A549 (cell line): ENCODE data around the gene MICU2. TPM values are rescaled to one million over a fixed set of nuclear protein-coding genes. Genes with fewer than 3 reads are reported as not detected.

Experiments
- ATAC-seq, 2 experiments: fragments of 200-7000 bp in 1 of 2; fragments of >200 bp in 1 of 2; cut with Nextera tagmentation in 1 of 2; cut with Tn5 transposase in 1 of 2; 3 replicates each; pipeline versions ENCODE4 v1.8.0 to v1.9.1; 2018 to 2020; ENCODE audit warnings: mild to moderate bottlenecking in 1 of 2, moderate library complexity in 1 of 2
- CTCF ChIA-PET: fragments of 300-600 bp; sonication (Branson Sonifier 250); formaldehyde crosslinking; extraction: SDS; loops from one replicate; lab custom pipeline; 2021; ENCODE audit warnings: antibody characterized with exemption, inconsistent platforms; lab: Yijun Ruan, JAX
- POLR2A ChIA-PET: fragments of 350-600 bp; formaldehyde crosslinking; extraction: SDS; loops from one replicate; lab custom pipeline; 2021; ENCODE audit warnings: antibody characterized with exemption, inconsistent platforms; lab: Yijun Ruan, JAX
- DNase-seq, 2 experiments: peaks; one replicate each; pipeline versions ENCODE4 v3.0.0 to v3.0.0-alpha.2; 2011 to 2016; ENCODE audit warnings: low read depth in 1 of 2, low spot score in 1 of 2
- FAIRE-seq: peaks from 2 replicates; lab custom pipeline; 2011; peaks lifted over from hg19 to GRCh38; lab: Jason Lieb, UNC
- H3K27ac ChIP-seq, 2 experiments: fragments of >200 bp; sonication (Bioruptor Twin); formaldehyde crosslinking; 3 replicates each; pipeline ENCODE4 v1.5.1; 2016 to 2017
- H3K4me1 ChIP-seq: fragments of >200 bp; sonication (Bioruptor Twin); formaldehyde crosslinking; 3 replicates; pipeline ENCODE4 v1.6.1; 2016
- H3K4me2 ChIP-seq: fragments of >200 bp; sonication (Bioruptor Twin); formaldehyde crosslinking; 3 replicates; pipeline ENCODE4 v1.6.1; 2016
- H3K4me3 ChIP-seq: fragments of >200 bp; sonication (Bioruptor Twin); formaldehyde crosslinking; 3 replicates; pipeline ENCODE4 v1.5.1; 2016
- H3K9me3 ChIP-seq: fragments of >200 bp; sonication (Bioruptor Twin); formaldehyde crosslinking; 3 replicates; pipeline ENCODE4 v1.6.1; 2016
- CEBPB ChIP-seq, 2 experiments: fragments of >200 bp in 1 of 2; sonication (Bioruptor Twin) in 1 of 2; formaldehyde crosslinking in 1 of 2; IDR thresholded peaks; 2 replicates each; pipeline ENCODE4 v1.6.1; 2012 to 2016
- CHD2 ChIP-seq: fragments of 150-350 bp; IDR thresholded peaks from 2 replicates; pipeline ENCODE4 v1.6.1; 2014; ENCODE audit warnings: low read length; ENCODE audit not compliant: partially characterized antibody
- CHD4 ChIP-seq: fragments of 200-600 bp; sonication (generic); IDR thresholded peaks from 2 replicates; pipeline ENCODE4 v1.6.1; 2016; ENCODE audit warnings: antibody characterized with exemption, mild to moderate bottlenecking, borderline replicate concordance
- CTCF ChIP-seq: fragments of >200 bp; sonication (Bioruptor Twin); formaldehyde crosslinking; IDR thresholded peaks from 3 replicates; pipeline ENCODE4 v1.5.1; 2016
- ELK1 ChIP-seq: fragments of 150-350 bp; IDR thresholded peaks from 2 replicates; pipeline ENCODE4 v1.6.1; 2014; ENCODE audit warnings: low read depth, mild to moderate bottlenecking, low read length
- EP300 ChIP-seq, 2 experiments: fragments of >200 bp; sonication (Bioruptor Twin); formaldehyde crosslinking; IDR thresholded peaks; 2 replicates in 1 of 2; 3 replicates in 1 of 2; pipeline ENCODE4 v1.6.1; 2016 to 2017
- HMGXB4 ChIP-seq: fragments of 250-450 bp; sonication (Bioruptor Pico); IDR thresholded peaks from 2 replicates; pipeline ENCODE4 v1.5.0; 2021; ENCODE audit warnings: mild to moderate bottlenecking, moderate library complexity, borderline replicate concordance
- KDM5A ChIP-seq: fragments of 200-600 bp; sonication (generic); IDR thresholded peaks from 2 replicates; pipeline ENCODE4 v1.6.1; 2016; ENCODE audit warnings: antibody characterized with exemption, mild to moderate bottlenecking
- MYC ChIP-seq: IDR thresholded peaks from 2 replicates; pipeline ENCODE4 v1.6.1; 2012; ENCODE audit warnings: mild to moderate bottlenecking, inconsistent platforms, low read length, improper control_type of control experiment, borderline replicate concordance
- NFE2L2 ChIP-seq: fragments of 150-350 bp; conservative IDR thresholded peaks from 2 replicates; pipeline ENCODE4 v1.6.1; 2014; ENCODE audit warnings: low read length
- POLR2A ChIP-seq: IDR thresholded peaks from 2 replicates; pipeline ENCODE4 v1.6.1; 2012; ENCODE audit warnings: mild to moderate bottlenecking, low read length
- RAD21 ChIP-seq, 2 experiments: fragments of >200 bp in 1 of 2; sonication (Bioruptor Twin) in 1 of 2; formaldehyde crosslinking in 1 of 2; IDR thresholded peaks in 1 of 2; conservative IDR thresholded peaks in 1 of 2; 2 replicates in 1 of 2; 3 replicates in 1 of 2; pipeline ENCODE4 v1.6.1; 2012 to 2018; ENCODE audit warnings: inconsistent platforms in 1 of 2
- RARB ChIP-seq: fragments of 250-450 bp; sonication (Bioruptor Pico); IDR thresholded peaks from 2 replicates; pipeline ENCODE4 v1.8.0; 2021; ENCODE audit warnings: mild to moderate bottlenecking, moderate library complexity
- REST ChIP-seq: fragments of 200-600 bp; sonication (generic); IDR thresholded peaks from 2 replicates; pipeline ENCODE4 v1.6.1; 2016; ENCODE audit warnings: antibody characterized with exemption, mild to moderate bottlenecking, moderate library complexity
- RNF2 ChIP-seq: fragments of 200-600 bp; sonication (generic); IDR thresholded peaks from 2 replicates; pipeline ENCODE4 v1.6.1; 2016; ENCODE audit warnings: low read depth, mild to moderate bottlenecking, antibody characterized with exemption, moderate library complexity, borderline replicate concordance
- SMC3 ChIP-seq: fragments of >200 bp; sonication (Bioruptor Twin); formaldehyde crosslinking; IDR thresholded peaks from 3 replicates; pipeline ENCODE4 v1.6.1; 2018; ENCODE audit warnings: inconsistent platforms
- TFCP2L1 ChIP-seq: fragments of 250-450 bp; sonication (Bioruptor Pico); IDR thresholded peaks from 2 replicates; pipeline ENCODE4 v1.5.0; 2021; ENCODE audit warnings: mild to moderate bottlenecking
- ZNF302 ChIP-seq: fragments of 250-450 bp; sonication (Bioruptor Pico); IDR thresholded peaks from 2 replicates; pipeline ENCODE4 v1.9.0; 2021; ENCODE audit warnings: inconsistent platforms, mild to moderate bottlenecking, moderate library complexity
- WGBS: methylation state at CpG from one replicate; pipeline ENCODE4 v1.1.6; 2017; ENCODE audit errors: missing lambda C conversion rate; 5-methylcytosine and 5-hydroxymethylcytosine counted together
- polyA plus RNA-seq, 4 experiments: library from polyadenylated mRNA; depleted of rRNA in 3 of 4; stranded (reverse); fragments of >200 nt; fragmentation: RNase III in 1 of 4; extraction: RNeasy Plus Mini Kit Qiagen cat#74134 plus additional on column Dnase treatment in 1 of 4; gene quantifications; 2 replicates in 3 of 4; 3 replicates in 1 of 4; pipeline ENCODE4 v1.2.3, GENCODE V29; 2011 to 2017

The MICU2 gene
- polyA plus RNA-seq, 2 of the 4 experiments (the other 2 are of a cell fraction), result 24.7 to 42.6 TPM

GRCh38 chr13:21568854-21569253 lies 35.1 kb downstream of the MICU2 start:
- ATAC-seq (no peak), FAIRE-seq (no peak)
- CTCF ChIA-PET, result no interaction called here

GRCh38 chr13:21567714-21568113 lies 36.3 kb downstream of the MICU2 start:
- no peaks in the 10 kb centered on the region for H3K4me1 ChIP-seq
- no peak overlapping the region for H3K4me2 ChIP-seq
- 84% methylated on average over 2 of the region's 2 CpGs for WGBS
- H3K4me3 ChIP-seq, result no peak overlapping the region
- no peaks in the 10 kb centered on the region for H3K9me3 ChIP-seq
- no peak overlapping the region for H3K27ac ChIP-seq
- ChIA-PET CTCF (no interaction called here), POLR2A (no interaction called here)
- FAIRE-seq, result no peak
- no peak for DNase-seq
- no peak for ATAC-seq
- no peak for TF ChIP-seq RNF2
- TF ChIP-seq ZNF302 (CRISPR knock-in tag), result no peak
- no peak for TF ChIP-seq POLR2A
- TF ChIP-seq HMGXB4, result no peak
- TF ChIP-seq ELK1, result no peak
- no peak for TF ChIP-seq NFE2L2
- no peak for TF ChIP-seq TFCP2L1 (CRISPR knock-in tag)

More at GRCh38 chr13:21568854-21569253, 35.1 kb downstream of the MICU2 start:
- H3K4me2 ChIP-seq, result no peak overlapping the region
- 93% methylated on average over 5 of the region's 5 CpGs for WGBS
- no peak for TF ChIP-seq SMC3
- TF ChIP-seq REST, result no peak
- no peak for TF ChIP-seq RARB (CRISPR knock-in tag)
- TF ChIP-seq KDM5A, result no peak
- TF ChIP-seq TFCP2L1 (CRISPR knock-in tag), result no peak
- no peak for TF ChIP-seq CHD2
- no peak for TF ChIP-seq CHD4
- H3K4me3 ChIP-seq, result no peak overlapping the region
- no peak overlapping the region for H3K27ac ChIP-seq
- POLR2A ChIA-PET, result interaction anchor here (0.6 kb wide), 1 partner anchor 12 kb away, joined by 3 read pairs; no protein-coding TSS in a partner anchor
- DNase-seq, result no peak
- no peaks in the 10 kb centered on the region for H3K4me1 ChIP-seq
- no peaks in the 10 kb centered on the region for H3K9me3 ChIP-seq

- no peaks in the 10 kb centered on the region for H3K4me1 ChIP-seq
- WGBS, result 33% methylated on average over 2 of the region's 2 CpGs
- no peaks in the 10 kb centered on the region for H3K9me3 ChIP-seq
- ChIA-PET CTCF (interaction anchor here (1.0 to 1.4 kb wide), 3 partner anchors 8 to 15 kb away, joined by 3 to 4 read pairs (median 3); no protein-coding TSS in a partner anchor), POLR2A (interaction anchor here (1.3 kb wide), 1 partner anchor 46 kb away, joined by 4 read pairs; the partner anchor contains the start of gene MICU2)
- no peak overlapping the region for H3K27ac ChIP-seq
- FAIRE-seq (no peak), ATAC-seq (peak in 1 of 2 experiments; percentile 58; a peak in 2 of 6 replicates), DNase-seq (peak; percentile 10 to 25)
- H3K4me3 ChIP-seq, result no peak overlapping the region
- no peak overlapping the region for H3K4me2 ChIP-seq
- peak; percentile 25; the same call in 2 of the 3 replicates for TF ChIP-seq CTCF
- no peak for TF ChIP-seq MYC
- TF ChIP-seq RAD21 (conservative IDR thresholded peaks at IDR 0.05 in 1 of 2, IDR thresholded peaks at IDR 0.05 in 1 of 2), result peak in 1 of 2 experiments; percentile 15; a peak in 1 of 5 replicates
- no peak for TF ChIP-seq CEBPB (IDR thresholded peaks at IDR 0.05)
- no peak for TF ChIP-seq EP300 (IDR thresholded peaks at IDR 0.05)
These were observed 46.0 kb downstream of the MICU2 start for GRCh38 chr13:21557995-21558394.
